GM12801 (cell line): Measurements from ENCODE around the gene GDA.

Experiments used
- CTCF ChIP-seq: IDR thresholded peaks from one replicate; pipeline ENCODE4 v1.5.1; 2011; ENCODE audit warnings: control low read depth; ENCODE audit not compliant: insufficient read length; ENCODE audit errors: extremely low read depth

Gene GDA

GRCh38 chr9:72278959-72279358 lies 129.7 kb downstream of the GDA start:
- TF ChIP-seq CTCF: no peak

GRCh38 chr9:72280913-72281500 lies 131.8 kb downstream of the GDA start:
- TF ChIP-seq CTCF: peak; percentile 73

GRCh38 chr9:72289401-72289800 lies 140.2 kb downstream of the GDA start:
- TF ChIP-seq CTCF: no peak

GRCh38 chr9:72290311-72290710 lies 141.1 kb downstream of the GDA start:
- no peak for TF ChIP-seq CTCF

DNA sequence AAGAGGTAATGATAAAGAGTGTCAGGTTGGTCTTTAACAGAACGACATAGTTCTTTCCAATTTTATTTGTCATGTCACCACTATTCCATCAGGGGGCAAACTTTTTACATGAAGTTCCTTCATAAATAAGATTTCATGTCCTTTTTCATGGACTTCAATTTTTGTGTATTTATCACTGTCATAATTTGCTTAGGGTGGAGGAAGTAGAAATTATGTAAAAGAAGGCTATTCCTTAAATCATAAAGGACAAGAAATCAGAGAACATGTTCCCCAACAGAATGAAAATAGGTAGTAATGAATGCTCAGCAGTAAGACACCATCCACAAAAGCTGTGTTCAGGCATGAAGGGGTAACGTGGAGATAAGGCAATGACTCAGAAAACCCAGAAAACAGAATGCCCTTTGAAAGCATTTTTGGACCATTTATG lies 143.0 kb downstream of the GDA start:
- no peak for TF ChIP-seq CTCF

DNA sequence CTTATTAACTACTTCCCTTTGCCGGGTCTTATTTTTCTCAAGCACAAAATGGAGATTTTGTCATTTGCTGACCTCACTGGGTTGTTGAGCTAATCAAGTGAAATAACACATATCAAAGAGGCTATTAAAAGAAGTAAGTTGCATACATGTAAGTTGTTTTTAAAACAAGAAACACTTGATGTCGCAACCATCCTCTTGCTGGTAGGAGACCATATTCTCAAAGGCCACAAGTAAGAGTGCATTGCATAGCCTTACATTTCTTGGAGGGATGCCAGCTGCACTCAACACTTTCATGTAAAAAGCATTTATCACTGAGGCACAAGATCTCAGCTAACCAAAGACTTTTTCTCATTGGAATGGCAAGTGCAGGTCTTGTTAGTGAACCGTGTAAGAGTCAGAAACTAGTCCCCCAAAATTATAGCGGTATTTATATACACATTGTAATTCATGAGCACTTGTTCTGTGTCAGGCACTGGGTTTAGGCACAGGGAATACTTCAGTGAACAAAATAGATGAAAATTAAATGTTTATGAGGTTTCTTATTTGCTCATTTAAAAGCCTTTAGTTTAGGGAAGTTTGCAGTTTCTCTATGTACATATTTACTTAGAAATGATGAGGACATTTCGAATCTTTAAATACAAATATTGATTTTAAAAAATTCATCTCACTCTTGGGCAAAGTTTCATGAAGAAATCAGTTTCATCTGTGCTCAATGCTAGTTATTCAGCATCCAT lies 143.8 kb downstream of the GDA start:
- no peak for TF ChIP-seq CTCF

GRCh38 chr9:72294936-72295335 lies 145.7 kb downstream of the GDA start:
- no peak for TF ChIP-seq CTCF
